Panc1 (cell line): ENCODE data around the gene ZBTB7B. TPM values are rescaled to one million over a fixed set of nuclear protein-coding genes. Genes with fewer than 3 reads are reported as not detected.
A peak's percentile ranks its signal among the peaks of the same experiment; 100 is the strongest.

Experiments used
- ATAC-seq: fragments of 200-7000 bp; cut with Tn5 transposase; 2 replicates; pipeline ENCODE4 v1.9.1; 2020; ENCODE audit warnings: mild to moderate bottlenecking, moderate library complexity
- BruUV-seq: library from RNA; stranded (reverse); fragments of 400-500 nt; replicated peaks from 2 replicates; lab custom pipeline; 2021; lab: Mats Ljungman, UMichigan
- CTCF ChIA-PET: fragments of 300-600 bp; sonication (Branson Sonifier 250); formaldehyde crosslinking; loops from one replicate; lab custom pipeline; 2022; ENCODE audit warnings: antibody characterized with exemption; lab: Charles Lee
- POLR2A ChIA-PET: fragments of 300-600 bp; sonication (Branson Sonifier 250); formaldehyde crosslinking; loops from one replicate; lab custom pipeline; 2022; ENCODE audit warnings: antibody characterized with exemption; lab: Charles Lee
- DNase-seq: peaks from one replicate; pipeline ENCODE4 v3.0.0-alpha.2; 2010; ENCODE audit warnings: low read depth, low spot score
- H3K27ac ChIP-seq: 2 replicates; pipeline ENCODE4 v1.5.1; 2011; ENCODE audit warnings: mild to moderate bottlenecking, low read length, inconsistent platforms
- H3K27me3 ChIP-seq: fragments of 200-500 bp; sonication (Bioruptor generic); 2 replicates; pipeline ENCODE4 v1.6.0; 2014; ENCODE audit warnings: low read length, inconsistent platforms; ENCODE audit not compliant: control insufficient read depth, insufficient read depth
- H3K36me3 ChIP-seq: fragments of 200-500 bp; sonication (Bioruptor generic); 2 replicates; pipeline ENCODE4 v1.5.1; 2014; ENCODE audit warnings: inconsistent platforms, mild to moderate bottlenecking, low read length, moderate library complexity; ENCODE audit not compliant: control insufficient read depth, insufficient read depth
- H3K4me1 ChIP-seq: 2 replicates; pipeline ENCODE4 v1.5.1; 2011; ENCODE audit warnings: inconsistent platforms, mild to moderate bottlenecking, low read length, moderate library complexity; ENCODE audit not compliant: control insufficient read depth, insufficient read depth
- H3K4me3 ChIP-seq, 2 experiments: 2 replicates each; pipeline ENCODE4 v1.5.1; 2011 to 2012; ENCODE audit warnings: low read depth in 2 of 2, low read length in 2 of 2, mild to moderate bottlenecking in 2 of 2, inconsistent platforms in 1 of 2, moderate library complexity in 1 of 2
- H3K9me3 ChIP-seq: fragments of 200-500 bp; sonication (Bioruptor generic); 2 replicates; pipeline ENCODE4 v1.5.1; 2014; ENCODE audit warnings: low read depth, mild to moderate bottlenecking, inconsistent platforms, low read length, moderate library complexity; ENCODE audit not compliant: control insufficient read depth, insufficient read depth
- CTCF ChIP-seq: fragments of 450-650 bp; IDR thresholded peaks from 2 replicates; pipeline ENCODE4 v1.5.1; 2017; ENCODE audit warnings: mild to moderate bottlenecking
- POLR2AphosphoS5 ChIP-seq: IDR thresholded peaks from 2 replicates; pipeline ENCODE4 v1.6.1; 2012; ENCODE audit warnings: mild to moderate bottlenecking, low read depth, low read length, moderate library complexity
- REST ChIP-seq, 2 experiments: IDR thresholded peaks; 2 replicates each; pipeline ENCODE4 v1.6.1; 2011 to 2012; ENCODE audit warnings: low read depth in 2 of 2, control low read depth in 1 of 2, low read length in 1 of 2, mild to moderate bottlenecking in 1 of 2, moderate library complexity in 1 of 2; ENCODE audit not compliant: insufficient read depth in 1 of 2
- SIN3A ChIP-seq: IDR thresholded peaks from 2 replicates; pipeline ENCODE4 v1.6.1; 2012; ENCODE audit warnings: low read depth, mild to moderate bottlenecking, low read length, moderate library complexity, borderline replicate concordance; ENCODE audit not compliant: insufficient read depth
- TCF7L2 ChIP-seq: IDR thresholded peaks from 2 replicates; pipeline ENCODE4 v1.6.1; 2011; ENCODE audit warnings: mild to moderate bottlenecking, low read depth, low read length, inconsistent platforms
- in situ Hi-C: cut with HindIII; loops from 2 replicates; pipeline ENCODE4 v1.10.0; 2016; ENCODE audit warnings: low sequenced_read_pairs, low pct_unique_long_range_greater_than_20kb
- intact Hi-C: fragments of 100-400 bp; cut with micrococcal nuclease; formaldehyde crosslinking; loops from one replicate; pipeline ENCODE4 v1.10.0; 2022; ENCODE audit not compliant: unreplicated experiment
- total RNA-seq: library from RNA; stranded (reverse); gene quantifications from one replicate; pipeline ENCODE4 v1.2.1, GENCODE V29; 2021; ENCODE audit not compliant: unreplicated experiment

ZBTB7B gene
- total RNA-seq, 1 experiment from 2014 or later, result 55.8 TPM

GRCh38 chr1:155051777-155052398 lies 49.3 kb downstream of the ZBTB7B start:
- Histone ChIP-seq H3K27me3 (no peaks in the 10 kb centered on the region), H3K4me1 (peaks cover 14% of the 10 kb centered on the region), H3K27ac (peak overlapping the region; percentile 68), H3K36me3 (peaks cover 2% of the 10 kb centered on the region; the same call in 1 of the 2 replicates), H3K9me3 (no peaks in the 10 kb centered on the region), H3K4me3 (peak overlapping the region; percentile 69 to 74)
- BruUV-seq, result no TSS peak
- intact Hi-C loops (no loop called here), in situ Hi-C loops (no loop called here)
- DNase-seq (no peak), ATAC-seq (peak; percentile 53)
- ChIA-PET CTCF (interaction anchor here (0.6 to 1.4 kb wide), 6 partner anchors 8 to 492 kb away, joined by 3 to 11 read pairs (median 4); no protein-coding TSS in a partner anchor), POLR2A (interaction anchor here (0.6 kb wide), 1 partner anchor 426 kb away, joined by 3 read pairs; no protein-coding TSS in a partner anchor)
- TF ChIP-seq CTCF, result no peak
- TF ChIP-seq TCF7L2, result no peak
- no peak for TF ChIP-seq SIN3A
- TF ChIP-seq REST (IDR thresholded peaks at IDR 0.05; ENCODE audit: insufficient read depth in 1 of 2, low read depth in 2 of 2, low read length in 1 of 2), result no peak
- TF ChIP-seq POLR2AphosphoS5, result no peak

- BruUV-seq, result no TSS peak
- H3K27me3 ChIP-seq, result no peaks in the 10 kb centered on the region
- DNase-seq (no peak), ATAC-seq (no peak)
- in situ Hi-C loops, result no loop called here
- H3K4me3 ChIP-seq, result peak overlapping the region; percentile 69 to 74
- H3K9me3 ChIP-seq, result no peaks in the 10 kb centered on the region
- H3K27ac ChIP-seq, result no peak overlapping the region
- ChIA-PET CTCF (interaction anchor here (0.7 to 1.1 kb wide), 3 partner anchors 9 to 53 kb away, joined by 3 to 5 read pairs (median 3); no protein-coding TSS in a partner anchor), POLR2A (interaction anchor here (0.6 kb wide), 1 partner anchor 426 kb away, joined by 3 read pairs; no protein-coding TSS in a partner anchor)
- intact Hi-C loops, result no loop called here
- H3K36me3 ChIP-seq, result peaks cover 2% of the 10 kb centered on the region; the same call in 1 of the 2 replicates
- TF ChIP-seq CTCF (peak; percentile 77), REST (IDR thresholded peaks at IDR 0.05; ENCODE audit: insufficient read depth in 1 of 2, low read depth in 2 of 2, low read length in 1 of 2) (no peak)
- peaks cover 14% of the 10 kb centered on the region for H3K4me1 ChIP-seq
Measured at GRCh38 chr1:155052439-155053395, 50.1 kb downstream of the ZBTB7B start.
